Measurements from ENCODE around the gene FOXL3.

DNA sequence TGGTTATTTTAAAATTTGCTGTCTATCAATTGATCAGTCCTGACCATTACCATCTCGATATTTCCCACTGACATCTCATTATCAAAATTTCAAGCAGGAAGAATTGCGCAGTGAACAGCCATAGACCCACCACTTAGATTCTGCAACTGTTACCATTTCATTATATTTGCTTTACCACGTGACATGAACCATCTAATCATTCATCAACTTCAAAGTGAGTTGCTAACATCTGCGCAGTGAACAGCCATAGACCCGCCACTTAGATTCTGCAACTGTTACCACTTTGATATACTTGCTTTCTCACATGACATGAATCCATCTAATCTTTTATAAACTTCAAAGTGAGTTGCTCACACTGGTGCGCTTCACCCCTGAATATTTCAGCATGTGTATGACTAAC is 22.5 kb downstream of the FOXL3 start:
- TF ChIP-seq, protein P1, sequence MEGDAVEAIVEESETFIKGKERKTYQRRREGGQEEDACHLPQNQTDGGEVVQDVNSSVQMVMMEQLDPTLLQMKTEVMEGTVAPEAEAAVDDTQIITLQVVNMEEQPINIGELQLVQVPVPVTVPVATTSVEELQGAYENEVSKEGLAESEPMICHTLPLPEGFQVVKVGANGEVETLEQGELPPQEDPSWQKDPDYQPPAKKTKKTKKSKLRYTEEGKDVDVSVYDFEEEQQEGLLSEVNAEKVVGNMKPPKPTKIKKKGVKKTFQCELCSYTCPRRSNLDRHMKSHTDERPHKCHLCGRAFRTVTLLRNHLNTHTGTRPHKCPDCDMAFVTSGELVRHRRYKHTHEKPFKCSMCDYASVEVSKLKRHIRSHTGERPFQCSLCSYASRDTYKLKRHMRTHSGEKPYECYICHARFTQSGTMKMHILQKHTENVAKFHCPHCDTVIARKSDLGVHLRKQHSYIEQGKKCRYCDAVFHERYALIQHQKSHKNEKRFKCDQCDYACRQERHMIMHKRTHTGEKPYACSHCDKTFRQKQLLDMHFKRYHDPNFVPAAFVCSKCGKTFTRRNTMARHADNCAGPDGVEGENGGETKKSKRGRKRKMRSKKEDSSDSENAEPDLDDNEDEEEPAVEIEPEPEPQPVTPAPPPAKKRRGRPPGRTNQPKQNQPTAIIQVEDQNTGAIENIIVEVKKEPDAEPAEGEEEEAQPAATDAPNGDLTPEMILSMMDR (IDR thresholded peaks at IDR 0.05): no peak
- TF ChIP-seq POLR2AphosphoS5 (IDR thresholded peaks at IDR 0.05; ENCODE audit: low read depth, low read length): no peak
- TF ChIP-seq, protein P2, sequence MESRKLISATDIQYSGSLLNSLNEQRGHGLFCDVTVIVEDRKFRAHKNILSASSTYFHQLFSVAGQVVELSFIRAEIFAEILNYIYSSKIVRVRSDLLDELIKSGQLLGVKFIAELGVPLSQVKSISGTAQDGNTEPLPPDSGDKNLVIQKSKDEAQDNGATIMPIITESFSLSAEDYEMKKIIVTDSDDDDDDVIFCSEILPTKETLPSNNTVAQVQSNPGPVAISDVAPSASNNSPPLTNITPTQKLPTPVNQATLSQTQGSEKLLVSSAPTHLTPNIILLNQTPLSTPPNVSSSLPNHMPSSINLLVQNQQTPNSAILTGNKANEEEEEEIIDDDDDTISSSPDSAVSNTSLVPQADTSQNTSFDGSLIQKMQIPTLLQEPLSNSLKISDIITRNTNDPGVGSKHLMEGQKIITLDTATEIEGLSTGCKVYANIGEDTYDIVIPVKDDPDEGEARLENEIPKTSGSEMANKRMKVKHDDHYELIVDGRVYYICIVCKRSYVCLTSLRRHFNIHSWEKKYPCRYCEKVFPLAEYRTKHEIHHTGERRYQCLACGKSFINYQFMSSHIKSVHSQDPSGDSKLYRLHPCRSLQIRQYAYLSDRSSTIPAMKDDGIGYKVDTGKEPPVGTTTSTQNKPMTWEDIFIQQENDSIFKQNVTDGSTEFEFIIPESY (IDR thresholded peaks at IDR 0.05; ENCODE audit: borderline replicate concordance, low read depth): no peak
- TF ChIP-seq NRF1 (IDR thresholded peaks at IDR 0.05; ENCODE audit: low read depth, low read length): no peak
